Loucy (cell line): ENCODE results near the gene THRAP3.

ENCODE experiments used
- H2AFZ ChIP-seq: fragments of 200-600 bp; sonication (generic); 2 replicates; pipeline ENCODE4 v1.6.0; 2016; ENCODE audit warnings: antibody characterized with exemption, mild to moderate bottlenecking, low read length, moderate library complexity
- H3F3A ChIP-seq: fragments of 200-600 bp; 2 replicates; pipeline ENCODE4 v1.6.0; 2016; ENCODE audit warnings: antibody characterized with exemption, low read depth, mild to moderate bottlenecking
- H3K27me3 ChIP-seq: fragments of 200-600 bp; sonication (generic); 2 replicates; pipeline ENCODE4 v1.6.1; 2014; ENCODE audit warnings: low read length, mild to moderate bottlenecking; ENCODE audit not compliant: insufficient read depth, poor library complexity, severe bottlenecking
- H3K36me3 ChIP-seq: fragments of 200-600 bp; sonication (generic); 2 replicates; pipeline ENCODE4 v1.6.1; 2016; ENCODE audit warnings: low read length; ENCODE audit not compliant: insufficient read depth
- H3K4me1 ChIP-seq: fragments of 200-600 bp; sonication (generic); 2 replicates; pipeline ENCODE4 v1.5.1; 2014; ENCODE audit warnings: low read length, mild to moderate bottlenecking; ENCODE audit not compliant: insufficient read depth, poor library complexity, severe bottlenecking
- H3K4me2 ChIP-seq: fragments of 200-600 bp; sonication (generic); 2 replicates; pipeline ENCODE4 v1.6.0; 2014; ENCODE audit warnings: antibody characterized with exemption, low read length, low read depth, mild to moderate bottlenecking; ENCODE audit not compliant: poor library complexity, severe bottlenecking
- H3K4me3 ChIP-seq: fragments of 200-600 bp; sonication (generic); 2 replicates; pipeline ENCODE4 v1.5.1; 2014; ENCODE audit warnings: low read length, mild to moderate bottlenecking, mixed read lengths; ENCODE audit not compliant: poor library complexity, severe bottlenecking
- H3K79me2 ChIP-seq: fragments of 200-600 bp; sonication (generic); 2 replicates; pipeline ENCODE4 v1.6.1; 2014; ENCODE audit warnings: low read length; ENCODE audit not compliant: insufficient read depth
- H3K9ac ChIP-seq: fragments of 200-600 bp; sonication (generic); 2 replicates; pipeline ENCODE4 v1.6.0; 2014; ENCODE audit warnings: mild to moderate bottlenecking, low read depth, low read length, moderate library complexity; ENCODE audit not compliant: poor library complexity, severe bottlenecking
- H3K9me2 ChIP-seq: fragments of 200-600 bp; sonication (generic); replicated peaks from 2 replicates; pipeline ENCODE4 v1.6.1; 2016; ENCODE audit warnings: low read depth, low read length, mixed read lengths
- H3K9me3 ChIP-seq: fragments of 200-600 bp; sonication (generic); 2 replicates; pipeline ENCODE4 v1.6.1; 2014; ENCODE audit warnings: mild to moderate bottlenecking, antibody characterized with exemption, low read length, low read depth; ENCODE audit not compliant: insufficient read depth
- H4K20me1 ChIP-seq: fragments of 200-600 bp; sonication (generic); 2 replicates; pipeline ENCODE4 v1.6.0; 2014; ENCODE audit warnings: antibody characterized with exemption, low read length, mild to moderate bottlenecking; ENCODE audit not compliant: insufficient read depth, poor library complexity, severe bottlenecking
- CTCF ChIP-seq: fragments of 200-600 bp; sonication (generic); conservative IDR thresholded peaks from 2 replicates; pipeline ENCODE4 v1.5.1; 2014; ENCODE audit warnings: mild to moderate bottlenecking, antibody characterized with exemption, low read length
- EZH2phosphoT487 ChIP-seq: fragments of 200-600 bp; IDR thresholded peaks from 2 replicates; pipeline ENCODE4 v1.6.1; 2018; ENCODE audit warnings: antibody characterized with exemption, mild to moderate bottlenecking, moderate library complexity, borderline replicate concordance

The THRAP3 gene

GRCh38 chr1:36309397-36309796 is 85.2 kb downstream of the THRAP3 start:
- Histone ChIP-seq H4K20me1 (no peaks in the 10 kb centered on the region), H3K4me1 (no peaks in the 10 kb centered on the region), H3K9ac (no peak overlapping the region), H3K27me3 (no peaks in the 10 kb centered on the region), H3K4me2 (no peak overlapping the region), H3K9me2 (no peaks in the 10 kb centered on the region), H2AFZ (no peak overlapping the region), H3F3A (no peaks in the 10 kb centered on the region), H3K4me3 (no peak overlapping the region), H3K36me3 (peaks cover 11% of the 10 kb centered on the region; the same call in 1 of the 2 replicates), H3K79me2 (no peaks in the 10 kb centered on the region), H3K9me3 (no peaks in the 10 kb centered on the region)
- TF ChIP-seq CTCF, result no peak
- no peak for TF ChIP-seq EZH2phosphoT487

GRCh38 chr1:36320291-36320761 is 96.1 kb downstream of the THRAP3 start:
- Histone ChIP-seq H3K4me3 (no peak overlapping the region), H3K9ac (no peak overlapping the region)

GRCh38 chr1:36320767-36321118 is 96.5 kb downstream of the THRAP3 start:
- no peak overlapping the region for H3K9ac ChIP-seq
- H3F3A ChIP-seq, result no peaks in the 10 kb centered on the region
- H3K4me3 ChIP-seq, result no peak overlapping the region
- H3K27me3 ChIP-seq, result no peaks in the 10 kb centered on the region
- H3K9me3 ChIP-seq, result no peaks in the 10 kb centered on the region
- H3K9me2 ChIP-seq, result no peaks in the 10 kb centered on the region
- no peak overlapping the region for H3K4me2 ChIP-seq
- H3K79me2 ChIP-seq, result no peaks in the 10 kb centered on the region
- H4K20me1 ChIP-seq, result no peaks in the 10 kb centered on the region
- TF ChIP-seq CTCF (no peak), EZH2phosphoT487 (no peak)
- no peaks in the 10 kb centered on the region for H3K36me3 ChIP-seq
- H2AFZ ChIP-seq, result no peak overlapping the region
- peaks cover 12% of the 10 kb centered on the region for H3K4me1 ChIP-seq

More at GRCh38 chr1:36320291-36320761, 96.1 kb downstream of the THRAP3 start:
- Histone ChIP-seq H3K79me2 (no peaks in the 10 kb centered on the region), H3K9me3 (no peaks in the 10 kb centered on the region), H3K4me2 (no peak overlapping the region), H3K36me3 (no peaks in the 10 kb centered on the region), H3K27me3 (no peaks in the 10 kb centered on the region), H3F3A (no peaks in the 10 kb centered on the region), H4K20me1 (no peaks in the 10 kb centered on the region), H3K4me1 (peaks cover 12% of the 10 kb centered on the region), H3K9me2 (no peaks in the 10 kb centered on the region), H2AFZ (no peak overlapping the region)
- no peak for TF ChIP-seq EZH2phosphoT487
- TF ChIP-seq CTCF, result no peak
